WTC11 (cell line): ENCODE results near the gene AGBL5.
"Not testable (repeated sequence)": the region's sequence is repeated elsewhere in the genome, so short reads cannot be mapped to it uniquely, and the experiment has no call there.

Experiments
- ATF1 ChIP-seq: sonication (generic); formaldehyde crosslinking; IDR thresholded peaks from 2 replicates; pipeline ENCODE4 v1.8.1; 2023; ENCODE audit warnings: mild to moderate bottlenecking, moderate library complexity, missing genetic modification reagents
- ATF3 ChIP-seq: sonication (generic); formaldehyde crosslinking; conservative IDR thresholded peaks from 2 replicates; pipeline ENCODE4 v1.8.1; 2022; ENCODE audit warnings: mild to moderate bottlenecking, missing genetic modification reagents
- CBFB ChIP-seq: sonication (generic); formaldehyde crosslinking; IDR thresholded peaks from 2 replicates; pipeline ENCODE4 v1.8.1; 2022; ENCODE audit warnings: mild to moderate bottlenecking, low read depth, missing genetic modification reagents
- CREM ChIP-seq: sonication (generic); formaldehyde crosslinking; IDR thresholded peaks from 2 replicates; pipeline ENCODE4 v1.8.1; 2022; ENCODE audit warnings: mild to moderate bottlenecking, missing genetic modification reagents, moderate library complexity
- CTCF ChIP-seq: fragments of 200-600 bp; IDR thresholded peaks from 2 replicates; pipeline ENCODE4 v1.8.0; 2022; ENCODE audit warnings: antibody characterized with exemption
- GRHL2 ChIP-seq: fragments of 250-450 bp; sonication (Bioruptor Pico); IDR thresholded peaks from 2 replicates; pipeline ENCODE4 v1.8.0; 2022; ENCODE audit warnings: mild to moderate bottlenecking, moderate library complexity; ENCODE audit not compliant: insufficient replicate concordance, severe bottlenecking
- HMGXB4 ChIP-seq: sonication (generic); formaldehyde crosslinking; IDR thresholded peaks from 2 replicates; pipeline ENCODE4 v1.8.1; 2023; ENCODE audit warnings: mild to moderate bottlenecking, moderate library complexity, missing genetic modification reagents
- MAX ChIP-seq: sonication (generic); formaldehyde crosslinking; IDR thresholded peaks from 2 replicates; pipeline ENCODE4 v1.8.0; 2022; ENCODE audit warnings: mild to moderate bottlenecking, missing genetic modification reagents
- PRDM15 ChIP-seq: sonication (generic); formaldehyde crosslinking; IDR thresholded peaks from 2 replicates; pipeline ENCODE4 v1.8.0; 2022; ENCODE audit warnings: missing genetic modification reagents
- ZBTB21 ChIP-seq: sonication (generic); formaldehyde crosslinking; IDR thresholded peaks from 2 replicates; pipeline ENCODE4 v1.8.1; 2023; ENCODE audit warnings: mild to moderate bottlenecking, missing genetic modification reagents, borderline replicate concordance
- ZNF121 ChIP-seq: sonication (generic); formaldehyde crosslinking; IDR thresholded peaks from 2 replicates; pipeline ENCODE4 v1.8.0; 2023; ENCODE audit warnings: missing genetic modification reagents
- ZNF416 ChIP-seq: fragments of 250-450 bp; sonication (Bioruptor Pico); IDR thresholded peaks from 2 replicates; pipeline ENCODE4 v1.9.0; 2021; ENCODE audit warnings: mild to moderate bottlenecking, inconsistent platforms

- not testable (repeated sequence) for TF ChIP-seq CTCF; HMGXB4 (CRISPR knock-in tag); CREM (CRISPR knock-in tag); CBFB (CRISPR knock-in tag); ZBTB21 (CRISPR knock-in tag); PRDM15 (CRISPR knock-in tag); ATF3 (CRISPR knock-in tag); ZNF121 (CRISPR knock-in tag); ZNF416 (CRISPR knock-in tag); GRHL2 (CRISPR knock-in tag); MAX (CRISPR knock-in tag); ATF1
These were observed 24.1 kb downstream of the AGBL5 start for GRCh38 chr2:27075566-27075871.
